HCT116 (cell line): ENCODE results near the gene MED16. TPM values are rescaled to one million over a fixed set of nuclear protein-coding genes. Genes with fewer than 3 reads are reported as not detected.

Experiments used
- ATAC-seq: fragments of 200-7000 bp; cut with Tn5 transposase; 2 replicates; pipeline ENCODE4 v1.9.1; 2020; ENCODE audit warnings: mild to moderate bottlenecking, moderate library complexity
- BruUV-seq: library from RNA; stranded (reverse); fragments of 400-500 nt; replicated peaks from 2 replicates; lab custom pipeline; 2021; lab: Mats Ljungman, UMichigan
- CTCF ChIA-PET: fragments of 300-600 bp; sonication (Branson Sonifier 250); formaldehyde crosslinking; loops from one replicate; lab custom pipeline; 2021; ENCODE audit warnings: antibody characterized with exemption; lab: Charles Lee
- POLR2A ChIA-PET: fragments of 300-600, 350-600 bp; sonication (Branson Sonifier 250); formaldehyde crosslinking; loops from one replicate; lab custom pipeline; 2021; ENCODE audit warnings: antibody characterized with exemption; lab: Charles Lee
- RAD21 ChIA-PET, 2 experiments: fragments of 300-600 bp; sonication (Branson Sonifier 250); formaldehyde crosslinking; loops; one replicate each; lab custom pipeline; 2023; ENCODE audit warnings: low total read pairs in 2 of 2; ENCODE audit not compliant: uncharacterized antibody in 2 of 2, unreplicated experiment in 2 of 2, low non-redundant PET in 1 of 2; lab: Charles Lee
- DNase-seq: peaks from one replicate; pipeline ENCODE4 v3.0.0-alpha.2; 2010; ENCODE audit warnings: low read depth, low spot score
- H2AFZ ChIP-seq: fragments of 200-600 bp; shearing (Covaris generic), sonication (generic); 2 replicates; pipeline ENCODE4 v1.6.1; 2017; ENCODE audit warnings: low read depth, mixed run types, mixed read lengths, antibody characterized with exemption, low read length; ENCODE audit not compliant: poor library complexity, severe bottlenecking
- H3K27ac ChIP-seq: 2 replicates; pipeline ENCODE4 v1.5.1; 2012; ENCODE audit warnings: low read depth, low read length
- H3K27me3 ChIP-seq: fragments of 200-600 bp; sonication (generic); 2 replicates; pipeline ENCODE4 v1.6.1; 2016; ENCODE audit warnings: mixed run types, low read length, mixed read lengths; ENCODE audit not compliant: insufficient read depth
- H3K36me3 ChIP-seq, 2 experiments: fragments of 200-500 bp in 1 of 2; fragments of 200-600 bp in 1 of 2; sonication (Bioruptor generic) in 1 of 2; sonication (generic) in 1 of 2; 2 replicates each; pipeline versions ENCODE4 v1.5.1 to v1.6.1; 2014 to 2016; ENCODE audit warnings: low read length in 2 of 2, inconsistent platforms in 1 of 2, mixed read lengths in 1 of 2, mixed run types in 1 of 2; ENCODE audit not compliant: insufficient read depth in 2 of 2, control insufficient read depth in 1 of 2
- H3K4me1 ChIP-seq, 2 experiments: fragments of 200-600 bp in 1 of 2; sonication (generic) in 1 of 2; 2 replicates each; pipeline versions ENCODE4 v1.5.1 to v1.6.1; 2012 to 2017; ENCODE audit warnings: low read length in 2 of 2, inconsistent platforms in 1 of 2, mild to moderate bottlenecking in 1 of 2, mixed read lengths in 1 of 2, mixed run types in 1 of 2, moderate library complexity in 1 of 2; ENCODE audit not compliant: insufficient read depth in 2 of 2, control insufficient read depth in 1 of 2
- H3K4me2 ChIP-seq: fragments of 200-600 bp; sonication (generic); 2 replicates; pipeline ENCODE4 v1.6.1; 2017; ENCODE audit warnings: mixed run types, low read length, mixed read lengths
- H3K4me3 ChIP-seq, 2 experiments: fragments of 200-600 bp in 1 of 2; sonication (generic) in 1 of 2; replicated peaks in 1 of 2; 2 replicates each; pipeline ENCODE4 v1.5.1; 2011 to 2016; ENCODE audit warnings: low read length in 2 of 2, control low read depth in 1 of 2, low read depth in 1 of 2, mild to moderate bottlenecking in 1 of 2, mixed read lengths in 1 of 2, mixed run types in 1 of 2
- H3K79me2 ChIP-seq: fragments of 200-600 bp; sonication (generic); 2 replicates; pipeline ENCODE4 v1.6.1; 2017; ENCODE audit warnings: mild to moderate bottlenecking, mixed run types, low read length, moderate library complexity, mixed read lengths; ENCODE audit not compliant: insufficient read depth
- H3K9ac ChIP-seq: fragments of 200-600 bp; sonication (generic); 2 replicates; pipeline ENCODE4 v1.6.1; 2016; ENCODE audit warnings: low read length, mixed read lengths
- H3K9me2 ChIP-seq: fragments of 200-600 bp; sonication (generic), shearing (Covaris generic); 2 replicates; pipeline ENCODE4 v1.6.1; 2017; ENCODE audit warnings: mixed run types, mild to moderate bottlenecking, moderate library complexity; ENCODE audit not compliant: insufficient read depth
- H3K9me3 ChIP-seq, 2 experiments: fragments of 200-500 bp in 1 of 2; fragments of 200-600 bp in 1 of 2; sonication (Bioruptor generic) in 1 of 2; sonication (generic) in 1 of 2; 2 replicates each; pipeline ENCODE4 v1.6.1; 2014 to 2017; ENCODE audit warnings: low read length in 2 of 2, mixed read lengths in 2 of 2, inconsistent platforms in 1 of 2, low read depth in 1 of 2, mild to moderate bottlenecking in 1 of 2, mixed run types in 1 of 2, moderate library complexity in 1 of 2; ENCODE audit not compliant: control insufficient read depth in 1 of 2, insufficient read depth in 1 of 2
- H4K20me1 ChIP-seq: fragments of 200-600 bp; sonication (generic), shearing (Covaris generic); 2 replicates; pipeline ENCODE4 v1.6.1; 2017; ENCODE audit warnings: mixed run types, mild to moderate bottlenecking, moderate library complexity; ENCODE audit not compliant: insufficient read depth
- ATF3 ChIP-seq: IDR thresholded peaks from 2 replicates; pipeline ENCODE4 v1.6.1; 2012
- CBX3 ChIP-seq: IDR thresholded peaks from 2 replicates; pipeline ENCODE4 v1.6.1; 2012; ENCODE audit warnings: low read depth
- CEBPB ChIP-seq: IDR thresholded peaks from 2 replicates; pipeline ENCODE4 v1.6.1; 2012; ENCODE audit warnings: low read depth
- ELF1 ChIP-seq: IDR thresholded peaks from 2 replicates; pipeline ENCODE4 v1.6.1; 2012; ENCODE audit warnings: low read depth, borderline replicate concordance
- EZH2 ChIP-seq: fragments of 200-600 bp; sonication (generic); IDR thresholded peaks from 2 replicates; pipeline ENCODE4 v1.6.1; 2017; ENCODE audit warnings: antibody characterized with exemption, mixed run types
- EZH2phosphoT487 ChIP-seq: fragments of 200-600 bp; IDR thresholded peaks from 2 replicates; pipeline ENCODE4 v1.6.1; 2018; ENCODE audit warnings: antibody characterized with exemption, borderline replicate concordance
- JUND ChIP-seq: IDR thresholded peaks from 2 replicates; pipeline ENCODE4 v1.6.1; 2012
- MAX ChIP-seq: IDR thresholded peaks from 2 replicates; pipeline ENCODE4 v1.6.1; 2012
- POLR2A ChIP-seq: IDR thresholded peaks from 2 replicates; pipeline ENCODE4 v1.7.0; 2011; ENCODE audit warnings: borderline replicate concordance; ENCODE audit not compliant: insufficient read depth, insufficient read length; ENCODE audit errors: extremely low read depth
- POLR2AphosphoS5 ChIP-seq: IDR thresholded peaks from 2 replicates; pipeline ENCODE4 v1.6.1; 2011; ENCODE audit warnings: mild to moderate bottlenecking, low read depth, low read length, moderate library complexity
- REST ChIP-seq: IDR thresholded peaks from 2 replicates; pipeline ENCODE4 v1.6.1; 2012; ENCODE audit warnings: low read depth
- SIN3A ChIP-seq: IDR thresholded peaks from 2 replicates; pipeline ENCODE4 v1.6.1; 2012; ENCODE audit warnings: low read depth
- SP1 ChIP-seq: IDR thresholded peaks from 2 replicates; pipeline ENCODE4 v1.6.1; 2012; ENCODE audit warnings: low read depth
- SRF ChIP-seq: IDR thresholded peaks from 2 replicates; pipeline ENCODE4 v1.6.1; 2012; ENCODE audit warnings: low read depth
- TCF7L2 ChIP-seq: IDR thresholded peaks from 2 replicates; pipeline ENCODE4 v1.7.0; 2011; ENCODE audit warnings: borderline replicate concordance, inconsistent platforms; ENCODE audit not compliant: insufficient read depth, insufficient read length; ENCODE audit errors: extremely low read depth
- YY1 ChIP-seq: IDR thresholded peaks from 2 replicates; pipeline ENCODE4 v1.6.1; 2011; ENCODE audit warnings: low read length, low read depth, moderate library complexity, mild to moderate bottlenecking; ENCODE audit not compliant: insufficient replicate concordance; ENCODE audit errors: extremely low read depth
- ZBTB33 ChIP-seq: IDR thresholded peaks from 2 replicates; pipeline ENCODE4 v1.6.1; 2011; ENCODE audit warnings: mild to moderate bottlenecking, low read length, moderate library complexity; ENCODE audit not compliant: insufficient replicate concordance; ENCODE audit errors: extremely low read depth
- ZNF274 ChIP-seq: fragments of 200-500 bp; sonication (Bioruptor generic); IDR thresholded peaks from 2 replicates; pipeline ENCODE4 v1.6.1; 2014; ENCODE audit warnings: mild to moderate bottlenecking, low read depth, low read length, inconsistent platforms
- intact Hi-C: fragments of 100-400 bp; cut with micrococcal nuclease; formaldehyde crosslinking; loops from 2 replicates; pipeline ENCODE4 v1.10.0; 2022
- total RNA-seq: library from RNA; stranded (reverse); gene quantifications from one replicate; pipeline ENCODE4 v1.2.1, GENCODE V29; 2021; ENCODE audit not compliant: unreplicated experiment

The MED16 gene
- total RNA-seq, 1 experiment from 2014 or later = 73.6 TPM

- H3K9me3 ChIP-seq = no peaks in the 10 kb centered on the region
- no TSS peak for BruUV-seq
- H3K9ac ChIP-seq = no peak overlapping the region
- H3K79me2 ChIP-seq = peaks cover 51% of the 10 kb centered on the region
- peaks cover 28 to 42% of the 10 kb centered on the region in 2 experiments for H3K4me1 ChIP-seq
- no peaks in the 10 kb centered on the region for H3K9me2 ChIP-seq
- ChIA-PET POLR2A (no interaction called here), CTCF (no interaction called here), RAD21 (no interaction called here)
- ATAC-seq (no peak), DNase-seq (no peak)
- no peaks in the 10 kb centered on the region for H3K27me3 ChIP-seq
- H3K4me2 ChIP-seq = peak overlapping the region; percentile 47; the same call in 1 of the 2 replicates
- intact Hi-C loops = no loop called here
- H3K4me3 ChIP-seq = 0 out of 4 replicates have a peak overlapping the region, but pooled peaks of 1 of the 2 experiments have one; percentile 20
- no peak overlapping the region for H2AFZ ChIP-seq
- H3K36me3 ChIP-seq = no peaks in the 10 kb centered on the region
- H4K20me1 ChIP-seq = peaks cover 4% of the 10 kb centered on the region; the same call in 1 of the 2 replicates
- TF ChIP-seq MAX (no peak), REST (no peak), CBX3 (no peak), CEBPB (no peak), EZH2phosphoT487 (no peak), SIN3A (no peak), YY1 (no peak), POLR2A (no peak), TCF7L2 (no peak), SP1 (no peak), ATF3 (no peak), ELF1 (no peak), EZH2 (no peak), SRF (no peak), POLR2AphosphoS5 (no peak), ZBTB33 (no peak), JUND (no peak), ZNF274 (no peak)
- peak overlapping the region; percentile 47; the same call in 1 of the 2 replicates for H3K27ac ChIP-seq
These were observed 18.4 kb upstream of the MED16 start for GRCh38 chr19:911197-912033.
